SU-DHL-6 (cell line): Measurements from ENCODE around the gene ZNF385A.

Experiments used
- H2AFZ ChIP-seq: fragments of 200-600 bp; sonication (generic); 2 replicates; pipeline ENCODE4 v1.6.1; 2014; ENCODE audit warnings: low read depth, mild to moderate bottlenecking, moderate library complexity, mixed read lengths, antibody characterized with exemption, low read length; ENCODE audit not compliant: severe bottlenecking
- H3F3A ChIP-seq: fragments of 200-600 bp; shearing (Covaris generic); 2 replicates; pipeline ENCODE4 v1.6.0; 2016; ENCODE audit warnings: antibody characterized with exemption, mild to moderate bottlenecking; ENCODE audit not compliant: insufficient read depth
- H3K27ac ChIP-seq: fragments of 200-600 bp; sonication (generic); 2 replicates; pipeline ENCODE4 v1.5.1; 2016; ENCODE audit warnings: low read depth, mild to moderate bottlenecking, low read length, moderate library complexity, mixed read lengths
- H3K27me3 ChIP-seq: fragments of 200-600 bp; sonication (generic), shearing (Covaris generic); 2 replicates; pipeline ENCODE4 v1.6.0; 2014; ENCODE audit warnings: mild to moderate bottlenecking, low read length
- H3K36me3 ChIP-seq: fragments of 200-600 bp; sonication (generic); 2 replicates; pipeline ENCODE4 v1.6.1; 2014; ENCODE audit warnings: mild to moderate bottlenecking, low read length, mixed read lengths
- H3K4me2 ChIP-seq: fragments of 300-600, 200-600 bp; shearing (Covaris generic), sonication (generic); 2 replicates; pipeline ENCODE4 v1.6.0; 2014; ENCODE audit warnings: low read length, low read depth, mild to moderate bottlenecking; ENCODE audit not compliant: poor library complexity, severe bottlenecking
- H3K4me3 ChIP-seq: fragments of 200-600 bp; sonication (generic); 2 replicates; pipeline ENCODE4 v1.5.1; 2014; ENCODE audit warnings: antibody characterized with exemption, low read length, mild to moderate bottlenecking, mixed read lengths; ENCODE audit not compliant: insufficient read depth, poor library complexity, severe bottlenecking
- H3K79me2 ChIP-seq: fragments of 200-600 bp; sonication (generic); 2 replicates; pipeline ENCODE4 v1.6.1; 2014; ENCODE audit warnings: mild to moderate bottlenecking, low read length, moderate library complexity; ENCODE audit not compliant: insufficient read depth
- H3K9ac ChIP-seq: fragments of 200-600 bp; sonication (generic); 2 replicates; pipeline ENCODE4 v1.7.0; 2014; ENCODE audit warnings: mild to moderate bottlenecking, low read length
- H3K9me2 ChIP-seq: fragments of 200-600 bp; sonication (generic); replicated peaks from 2 replicates; pipeline ENCODE4 v1.6.1; 2014; ENCODE audit warnings: low read length; ENCODE audit not compliant: insufficient read depth
- H3K9me3 ChIP-seq: fragments of 200-600 bp; sonication (generic); 2 replicates; pipeline ENCODE4 v1.6.1; 2014; ENCODE audit warnings: low read length, mixed read lengths; ENCODE audit not compliant: insufficient read depth
- H4K20me1 ChIP-seq: fragments of 200-600 bp; sonication (generic); 2 replicates; pipeline ENCODE4 v1.6.1; 2014; ENCODE audit warnings: low read depth, mild to moderate bottlenecking, antibody characterized with exemption, low read length, moderate library complexity, mixed read lengths
- CTCF ChIP-seq: fragments of 200-600 bp; sonication (generic); IDR thresholded peaks from one replicate; pipeline ENCODE4 v1.5.1; 2017; ENCODE audit warnings: antibody characterized with exemption, mild to moderate bottlenecking, low read length, moderate library complexity; ENCODE audit not compliant: insufficient read depth, poor library complexity, severe bottlenecking
- EZH2phosphoT487 ChIP-seq: fragments of 200-600 bp; sonication (generic), shearing (Covaris generic); conservative IDR thresholded peaks from 2 replicates; pipeline ENCODE4 v1.6.1; 2018; ENCODE audit warnings: mild to moderate bottlenecking, antibody characterized with exemption, low read length, moderate library complexity, mixed read lengths

The ZNF385A gene

GRCh38 chr12:54359762-54360351 lies 24.7 kb downstream of the ZNF385A start:
- Histone ChIP-seq H3K4me3 (peak overlapping the region; percentile 45), H3K9me2 (no peaks in the 10 kb centered on the region), H4K20me1 (no peaks in the 10 kb centered on the region), H3K9ac (peak overlapping the region; percentile 84), H3K36me3 (no peaks in the 10 kb centered on the region), H3K4me2 (peak overlapping the region; percentile 64), H3K27me3 (no peaks in the 10 kb centered on the region), H3K9me3 (no peaks in the 10 kb centered on the region), H3K79me2 (no peaks in the 10 kb centered on the region), H3F3A (peaks cover 14% of the 10 kb centered on the region), H2AFZ (peak overlapping the region; percentile 46), H3K27ac (peak overlapping the region; percentile 56)
- TF ChIP-seq EZH2phosphoT487 = no peak
- TF ChIP-seq CTCF = no peak

- Histone ChIP-seq H3K27me3 (no peaks in the 10 kb centered on the region), H2AFZ (peak overlapping the region; percentile 82), H3K4me2 (peak overlapping the region; percentile 97), H3K9me3 (no peaks in the 10 kb centered on the region), H3K27ac (peak overlapping the region; percentile 69), H3K9ac (peak overlapping the region; percentile 84), H3K36me3 (no peaks in the 10 kb centered on the region), H3K79me2 (no peaks in the 10 kb centered on the region), H4K20me1 (no peaks in the 10 kb centered on the region), H3F3A (peaks cover 14% of the 10 kb centered on the region), H3K4me3 (peak overlapping the region; percentile 77), H3K9me2 (no peaks in the 10 kb centered on the region)
- TF ChIP-seq EZH2phosphoT487 = no peak
- no peak for TF ChIP-seq CTCF
These were observed 25.4 kb downstream of the ZNF385A start for GRCh38 chr12:54358945-54359761.

GRCh38 chr12:54358191-54358944 lies 26.2 kb downstream of the ZNF385A start:
- Histone ChIP-seq H3K4me3 (peak overlapping the region; percentile 77), H3F3A (peaks cover 14% of the 10 kb centered on the region), H3K9me3 (no peaks in the 10 kb centered on the region), H3K36me3 (no peaks in the 10 kb centered on the region), H4K20me1 (no peaks in the 10 kb centered on the region), H3K9me2 (no peaks in the 10 kb centered on the region), H3K27ac (peak overlapping the region; percentile 69), H2AFZ (peak overlapping the region; percentile 82), H3K79me2 (no peaks in the 10 kb centered on the region), H3K9ac (peak overlapping the region; percentile 84), H3K27me3 (no peaks in the 10 kb centered on the region), H3K4me2 (peak overlapping the region; percentile 97)
- TF ChIP-seq CTCF = no peak
- TF ChIP-seq EZH2phosphoT487 = no peak
